OCI-LY1 (cell line): ENCODE data around the gene HOTAIR.

Experiments used
- H2AFZ ChIP-seq: fragments of 200-600 bp; sonication (generic), shearing (Covaris generic); 2 replicates; pipeline ENCODE4 v1.6.0; 2014; ENCODE audit warnings: antibody characterized with exemption, mild to moderate bottlenecking, low read length
- H3F3A ChIP-seq: fragments of 200-600 bp; sonication (generic), shearing (Covaris generic); 2 replicates; pipeline ENCODE4 v1.6.0; 2014; ENCODE audit warnings: mild to moderate bottlenecking, antibody characterized with exemption, low read length, moderate library complexity; ENCODE audit not compliant: insufficient read depth
- H3K27ac ChIP-seq: fragments of 200-600 bp; sonication (generic); 2 replicates; pipeline ENCODE4 v1.5.1; 2014; ENCODE audit warnings: low read length, mixed run types, mild to moderate bottlenecking, low read depth; ENCODE audit not compliant: poor library complexity, severe bottlenecking
- H3K27me3 ChIP-seq: fragments of 200-600 bp; sonication (generic); 2 replicates; pipeline ENCODE4 v1.6.0; 2014; ENCODE audit warnings: antibody characterized with exemption, mild to moderate bottlenecking, low read length, moderate library complexity; ENCODE audit not compliant: insufficient read depth
- H3K36me3 ChIP-seq: fragments of 200-600 bp; sonication (generic); 2 replicates; pipeline ENCODE4 v1.6.1; 2014; ENCODE audit warnings: mild to moderate bottlenecking, antibody characterized with exemption, low read length, moderate library complexity, mixed read lengths; ENCODE audit not compliant: insufficient read depth
- H3K4me1 ChIP-seq: fragments of 200-600 bp; sonication (generic); 2 replicates; pipeline ENCODE4 v1.5.1; 2014; ENCODE audit warnings: mild to moderate bottlenecking, low read length, moderate library complexity; ENCODE audit not compliant: insufficient read depth, severe bottlenecking
- H3K4me2 ChIP-seq: fragments of 200-600 bp; sonication (generic), shearing (Covaris generic); 2 replicates; pipeline ENCODE4 v1.6.1; 2014; ENCODE audit warnings: low read length
- H3K4me3 ChIP-seq: fragments of 200-600 bp; sonication (generic); 2 replicates; pipeline ENCODE4 v1.5.1; 2014; ENCODE audit warnings: low read length, low read depth, mild to moderate bottlenecking, mixed read lengths; ENCODE audit not compliant: poor library complexity, severe bottlenecking
- H3K79me2 ChIP-seq: fragments of 200-600 bp; shearing (Covaris generic); 2 replicates; pipeline ENCODE4 v1.6.1; 2016; ENCODE audit warnings: mixed run types, low read length, mixed read lengths; ENCODE audit not compliant: insufficient read depth
- H3K9ac ChIP-seq: fragments of 200-600 bp; sonication (generic), shearing (Covaris generic); 2 replicates; pipeline ENCODE4 v1.6.1; 2014; ENCODE audit warnings: mild to moderate bottlenecking, low read length, mixed read lengths
- H3K9me2 ChIP-seq: fragments of 200-600 bp; sonication (generic), shearing (Covaris generic); 2 replicates; pipeline ENCODE4 v1.6.1; 2014; ENCODE audit warnings: low read depth, mild to moderate bottlenecking, low read length, mixed read lengths
- H3K9me3 ChIP-seq: fragments of 200-600 bp; shearing (Covaris generic); 2 replicates; pipeline ENCODE4 v1.6.1; 2014; ENCODE audit warnings: low read length, mixed read lengths
- H4K20me1 ChIP-seq: fragments of 200-600 bp; sonication (generic), shearing (Covaris generic); 2 replicates; pipeline ENCODE4 v1.6.0; 2016; ENCODE audit warnings: mild to moderate bottlenecking, low read length; ENCODE audit not compliant: insufficient read depth
- EZH2 ChIP-seq: fragments of 200-600 bp; sonication (generic), shearing (Covaris generic); IDR thresholded peaks from 2 replicates; pipeline ENCODE4 v1.8.0; 2017; ENCODE audit warnings: borderline replicate concordance, mixed run types, mild to moderate bottlenecking, antibody characterized with exemption, low read length, moderate library complexity, mixed read lengths
- TF ChIP-seq, protein P1 (sequence below): fragments of 200-600 bp; sonication (generic), shearing (Covaris generic); IDR thresholded peaks from 2 replicates; pipeline ENCODE4 v1.5.1; 2017; ENCODE audit warnings: mild to moderate bottlenecking, antibody characterized with exemption, low read length, moderate library complexity, mixed read lengths

Gene HOTAIR

DNA sequence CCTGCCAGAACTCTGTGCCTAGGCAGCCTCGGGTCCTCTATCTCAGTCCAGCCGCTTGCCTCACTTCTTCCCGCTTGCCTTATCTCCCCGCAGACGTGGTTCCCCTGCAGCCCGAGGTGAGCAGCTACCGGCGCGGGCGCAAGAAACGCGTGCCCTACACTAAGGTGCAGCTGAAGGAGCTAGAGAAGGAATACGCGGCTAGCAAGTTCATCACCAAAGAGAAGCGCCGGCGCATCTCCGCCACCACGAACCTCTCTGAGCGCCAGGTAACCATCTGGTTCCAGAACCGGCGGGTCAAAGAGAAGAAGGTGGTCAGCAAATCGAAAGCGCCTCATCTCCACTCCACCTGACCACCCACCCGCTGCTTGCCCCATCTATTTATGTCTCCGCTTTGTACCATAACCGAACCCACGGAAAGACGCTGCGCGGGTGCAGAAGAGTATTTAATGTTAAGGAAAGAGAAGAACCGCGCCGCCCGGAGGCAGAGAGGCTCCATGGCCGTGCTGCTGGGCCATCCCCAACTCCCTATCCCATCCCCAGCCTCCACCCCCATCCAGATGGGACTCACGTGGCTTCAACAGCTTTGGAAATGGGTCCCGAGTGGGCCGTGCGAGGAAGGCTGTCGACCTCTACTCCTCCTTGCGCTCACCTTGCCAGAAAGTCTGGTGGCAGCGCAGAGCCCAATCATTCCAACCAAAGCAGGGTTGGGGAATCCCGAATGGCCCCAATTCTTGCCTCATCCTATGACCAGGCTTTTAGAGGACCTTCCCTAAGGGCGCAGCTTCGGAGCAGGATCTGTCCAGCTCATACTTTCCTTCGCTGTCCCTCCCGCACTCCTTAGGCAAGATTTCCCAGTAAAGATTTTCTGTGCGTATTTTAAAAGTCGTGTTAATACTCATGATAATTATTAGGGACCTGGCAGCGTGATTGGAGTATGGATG lies 29.6 kb downstream of the HOTAIR start:
- no peak for TF ChIP-seq EZH2
- TF ChIP-seq, protein P1, sequence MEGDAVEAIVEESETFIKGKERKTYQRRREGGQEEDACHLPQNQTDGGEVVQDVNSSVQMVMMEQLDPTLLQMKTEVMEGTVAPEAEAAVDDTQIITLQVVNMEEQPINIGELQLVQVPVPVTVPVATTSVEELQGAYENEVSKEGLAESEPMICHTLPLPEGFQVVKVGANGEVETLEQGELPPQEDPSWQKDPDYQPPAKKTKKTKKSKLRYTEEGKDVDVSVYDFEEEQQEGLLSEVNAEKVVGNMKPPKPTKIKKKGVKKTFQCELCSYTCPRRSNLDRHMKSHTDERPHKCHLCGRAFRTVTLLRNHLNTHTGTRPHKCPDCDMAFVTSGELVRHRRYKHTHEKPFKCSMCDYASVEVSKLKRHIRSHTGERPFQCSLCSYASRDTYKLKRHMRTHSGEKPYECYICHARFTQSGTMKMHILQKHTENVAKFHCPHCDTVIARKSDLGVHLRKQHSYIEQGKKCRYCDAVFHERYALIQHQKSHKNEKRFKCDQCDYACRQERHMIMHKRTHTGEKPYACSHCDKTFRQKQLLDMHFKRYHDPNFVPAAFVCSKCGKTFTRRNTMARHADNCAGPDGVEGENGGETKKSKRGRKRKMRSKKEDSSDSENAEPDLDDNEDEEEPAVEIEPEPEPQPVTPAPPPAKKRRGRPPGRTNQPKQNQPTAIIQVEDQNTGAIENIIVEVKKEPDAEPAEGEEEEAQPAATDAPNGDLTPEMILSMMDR: no peak
- Histone ChIP-seq H3K27ac (no peak overlapping the region), H4K20me1 (no peaks in the 10 kb centered on the region), H3K36me3 (no peaks in the 10 kb centered on the region), H3K9me2 (no peaks in the 10 kb centered on the region), H3K79me2 (no peaks in the 10 kb centered on the region), H3K4me3 (no peak overlapping the region), H3K9me3 (no peaks in the 10 kb centered on the region), H3K4me1 (no peaks in the 10 kb centered on the region), H3F3A (no peaks in the 10 kb centered on the region), H3K4me2 (no peak overlapping the region), H2AFZ (no peak overlapping the region), H3K27me3 (no peaks in the 10 kb centered on the region), H3K9ac (no peak overlapping the region)

DNA sequence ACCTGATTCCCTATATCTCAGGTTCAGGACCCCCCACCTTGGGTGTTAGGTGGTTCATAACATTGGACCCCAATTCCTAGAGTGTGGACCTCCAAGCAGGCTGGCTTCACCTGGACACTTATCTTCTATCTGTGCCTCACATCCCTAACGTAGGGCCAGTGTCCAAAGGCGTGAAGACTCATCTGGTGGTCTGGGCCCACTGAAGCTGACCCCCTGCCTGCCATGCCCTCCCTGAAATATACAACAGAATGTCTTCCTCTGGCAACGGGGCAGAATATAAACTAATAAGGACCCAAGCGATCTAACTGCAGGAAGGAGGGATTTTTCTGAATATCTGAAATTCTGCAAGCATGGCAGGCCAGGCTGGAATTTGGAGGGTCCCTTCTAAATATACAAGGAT lies 30.5 kb downstream of the HOTAIR start:
- TF ChIP-seq, protein P1: no peak
- no peak for TF ChIP-seq EZH2
- Histone ChIP-seq H3K79me2 (no peaks in the 10 kb centered on the region), H3K4me2 (no peak overlapping the region), H4K20me1 (no peaks in the 10 kb centered on the region), H3F3A (no peaks in the 10 kb centered on the region), H3K9ac (no peak overlapping the region), H3K4me1 (no peaks in the 10 kb centered on the region), H3K4me3 (no peak overlapping the region), H3K36me3 (no peaks in the 10 kb centered on the region), H3K27me3 (no peaks in the 10 kb centered on the region), H3K27ac (no peak overlapping the region), H2AFZ (no peak overlapping the region), H3K9me3 (no peaks in the 10 kb centered on the region), H3K9me2 (no peaks in the 10 kb centered on the region)

DNA sequence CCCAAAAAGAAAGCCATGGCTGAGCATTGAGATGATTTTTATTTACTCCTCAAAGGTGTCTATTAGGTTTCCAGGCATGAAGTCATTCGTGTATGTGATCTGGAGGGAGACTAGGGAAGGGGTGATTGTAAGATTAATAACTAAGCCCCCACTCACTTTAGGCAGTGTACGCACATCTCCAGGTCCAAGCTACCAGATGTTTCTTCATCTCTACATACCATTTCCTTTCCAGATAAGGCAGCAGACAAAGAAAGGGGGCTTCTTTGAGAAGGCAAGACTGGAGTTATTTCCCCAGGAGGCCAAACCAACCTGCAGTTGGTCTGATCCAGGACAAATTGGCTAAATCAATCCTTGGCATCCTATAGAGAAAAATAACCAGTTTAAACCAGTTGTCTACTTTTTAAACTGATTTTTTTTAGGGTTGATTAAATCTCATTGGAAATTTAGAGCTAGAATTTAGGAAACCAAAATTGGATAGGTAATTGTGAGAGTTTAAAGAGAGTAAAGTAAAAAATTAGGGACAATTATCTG lies 32.2 kb downstream of the HOTAIR start:
- H3K36me3 ChIP-seq: no peaks in the 10 kb centered on the region
- no peaks in the 10 kb centered on the region for H3K4me1 ChIP-seq
- H3K4me2 ChIP-seq: no peak overlapping the region
- H3F3A ChIP-seq: no peaks in the 10 kb centered on the region
- H3K9me2 ChIP-seq: no peaks in the 10 kb centered on the region
- TF ChIP-seq, protein P1: no peak
- TF ChIP-seq EZH2: no peak
- no peaks in the 10 kb centered on the region for H3K27me3 ChIP-seq
- H3K27ac ChIP-seq: no peak overlapping the region
- no peak overlapping the region for H2AFZ ChIP-seq
- no peak overlapping the region for H3K4me3 ChIP-seq
- no peaks in the 10 kb centered on the region for H4K20me1 ChIP-seq
- no peak overlapping the region for H3K9ac ChIP-seq
- no peaks in the 10 kb centered on the region for H3K79me2 ChIP-seq
- no peaks in the 10 kb centered on the region for H3K9me3 ChIP-seq
